ENCODE results near the gene ZRSR2. TPM values are rescaled to one million over a fixed set of nuclear protein-coding genes. Genes with fewer than 3 reads are reported as not detected.
"Not testable (repeated sequence)": the region's sequence is repeated elsewhere in the genome, so short reads cannot be mapped to it uniquely, and the experiment has no call there.

The ZRSR2 gene, protein sequence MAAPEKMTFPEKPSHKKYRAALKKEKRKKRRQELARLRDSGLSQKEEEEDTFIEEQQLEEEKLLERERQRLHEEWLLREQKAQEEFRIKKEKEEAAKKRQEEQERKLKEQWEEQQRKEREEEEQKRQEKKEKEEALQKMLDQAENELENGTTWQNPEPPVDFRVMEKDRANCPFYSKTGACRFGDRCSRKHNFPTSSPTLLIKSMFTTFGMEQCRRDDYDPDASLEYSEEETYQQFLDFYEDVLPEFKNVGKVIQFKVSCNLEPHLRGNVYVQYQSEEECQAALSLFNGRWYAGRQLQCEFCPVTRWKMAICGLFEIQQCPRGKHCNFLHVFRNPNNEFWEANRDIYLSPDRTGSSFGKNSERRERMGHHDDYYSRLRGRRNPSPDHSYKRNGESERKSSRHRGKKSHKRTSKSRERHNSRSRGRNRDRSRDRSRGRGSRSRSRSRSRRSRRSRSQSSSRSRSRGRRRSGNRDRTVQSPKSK
- 10 to 100 TPM; 16.5 to 17.2 TPM for total RNA-seq

DNA sequence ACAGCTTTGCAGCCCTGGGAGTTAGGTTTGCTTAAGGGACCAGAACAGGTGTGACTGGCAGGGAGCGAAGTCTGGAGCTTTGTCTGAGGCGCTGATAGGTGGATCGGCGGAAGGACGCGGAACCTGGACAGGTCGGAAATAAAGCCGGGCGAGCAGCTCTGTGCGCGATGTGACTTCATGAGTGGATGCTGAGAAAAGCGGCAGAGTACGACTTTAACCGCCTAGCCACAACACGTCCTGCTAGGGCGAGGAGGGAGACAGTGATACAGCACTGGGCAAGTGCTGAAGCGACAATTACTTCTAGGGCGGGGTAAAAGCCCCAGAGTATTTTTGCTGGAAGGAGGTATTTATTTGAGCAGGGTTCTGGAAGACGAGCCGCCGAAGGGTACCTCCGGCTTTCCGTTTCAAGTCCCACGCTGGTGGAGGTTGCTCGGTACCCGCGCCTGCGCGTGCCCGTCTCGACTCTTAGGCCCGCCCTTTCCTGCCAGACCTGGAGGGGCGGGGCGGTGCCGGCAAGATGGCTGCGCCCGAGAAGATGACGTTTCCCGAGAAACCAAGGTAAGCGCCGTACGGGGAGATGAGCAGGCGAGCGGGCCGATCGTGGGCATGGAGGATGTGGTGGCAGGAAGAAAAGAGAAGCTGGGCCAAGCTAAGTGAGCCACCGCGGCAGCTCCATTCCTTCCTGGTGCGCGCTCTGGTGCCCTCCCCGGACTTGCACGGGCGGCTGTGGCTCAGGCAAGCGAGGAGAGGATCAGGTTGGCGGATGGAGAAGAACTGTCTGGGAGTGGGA is at the start of gene ZRSR2:
Gene ZRSR2 (plus strand): TSS at position 506 of the 790 bp plus-strand sequence. CDS start 12 bp downstream, at position 518.
- CTCF ChIA-PET, result interaction anchor here (0.6 to 1.7 kb wide), 4 partner anchors 26 to 594 kb away, joined by 3 to 6 read pairs (median 4); partner anchors contain the start of gene CA5B

DNA sequence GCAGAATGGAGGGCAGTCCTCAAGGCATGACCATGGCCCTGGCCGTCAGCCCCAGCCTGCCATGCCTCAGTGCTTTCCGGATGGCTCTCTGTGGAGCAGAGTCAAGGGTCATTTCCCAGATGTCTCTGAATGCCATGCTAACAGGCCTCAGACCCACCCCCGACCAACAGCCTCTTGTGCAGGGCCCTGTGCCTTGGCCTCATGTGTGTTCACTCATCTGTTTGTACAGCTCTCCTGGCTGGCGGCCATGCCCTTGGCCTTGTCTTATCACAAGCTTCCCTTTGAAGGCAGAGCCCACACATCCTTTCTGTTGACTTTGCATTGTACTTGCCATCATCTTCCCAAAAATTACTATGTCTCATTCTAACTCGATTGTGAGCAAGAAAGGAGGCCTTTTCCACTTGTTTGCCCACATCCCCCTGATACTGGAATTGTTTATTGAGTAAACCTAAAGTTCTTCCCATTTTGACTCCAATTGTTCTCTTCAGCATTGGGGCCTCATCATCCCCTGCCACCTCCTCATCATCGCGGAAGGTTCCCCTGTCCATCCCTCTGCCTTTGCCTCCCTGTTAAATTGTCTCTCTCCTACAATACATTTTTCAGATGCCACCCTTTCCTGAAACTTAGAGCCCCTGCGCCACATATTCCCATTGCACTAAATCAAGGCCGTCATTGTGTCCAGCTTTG is 46.0 kb upstream of the ZRSR2 start:
- H3K27ac Mint-ChIP-seq, result no peak overlapping the region
- no peak for DNase-seq
- POLR2A ChIA-PET, result no interaction called here
- H3K36me3 Mint-ChIP-seq (ENCODE audit: low read depth), result peaks cover 39% of the 10 kb centered on the region
- CTCF ChIA-PET, result no interaction called here
- no peak overlapping the region for H3K4me3 Mint-ChIP-seq
- H3K27me3 Mint-ChIP-seq, result no peaks in the 10 kb centered on the region
- H3K9me3 Mint-ChIP-seq, result no peaks in the 10 kb centered on the region
- H3K4me1 Mint-ChIP-seq, result peaks cover 43% of the 10 kb centered on the region

More for the DNA sequence above, at the start of gene ZRSR2:
- no peak within 1 kb of the TSS for H3K27ac Mint-ChIP-seq
- DNase-seq, result peak; percentile 88
- no peaks in the 10 kb centered on the region for H3K9me3 Mint-ChIP-seq
- peaks cover 12% of the 10 kb centered on the region for H3K36me3 Mint-ChIP-seq (ENCODE audit: low read depth)
- POLR2A ChIA-PET, result interaction anchor here (0.8 to 0.9 kb wide), 2 partner anchors 52 to 65 kb away, joined by 3 read pairs; partner anchors contain the start of genes AP1S2 and CA5B
- H3K4me1 Mint-ChIP-seq, result peaks cover 29% of the 10 kb centered on the region
- H3K4me3 Mint-ChIP-seq, result no peak within 1 kb of the TSS
- H3K27me3 Mint-ChIP-seq, result no peaks in the 10 kb centered on the region

DNA sequence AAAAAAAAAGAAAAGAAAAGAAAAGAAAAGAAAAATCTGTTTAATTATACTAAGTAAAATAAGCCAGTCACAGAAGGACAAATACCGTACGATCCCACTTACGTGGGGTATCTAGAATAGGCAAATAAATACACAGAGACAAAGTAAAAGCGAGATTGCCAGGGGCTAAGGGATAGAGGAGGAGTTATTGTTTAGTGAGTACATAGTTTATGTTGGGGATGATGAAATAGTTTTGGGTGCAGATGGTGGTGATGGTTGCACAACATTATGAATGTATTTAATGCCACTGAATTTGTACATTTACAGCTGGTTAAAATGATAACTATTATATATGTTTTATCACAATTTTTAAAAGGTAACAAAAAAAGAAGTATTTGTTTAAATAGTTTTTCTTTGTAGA is 45.1 kb upstream of the ZRSR2 start:
- no peaks in the 10 kb centered on the region for H3K27me3 Mint-ChIP-seq
- DNase-seq, result no peak
- CTCF ChIA-PET, result interaction anchor here (1.0 to 1.1 kb wide), 2 partner anchors 14 to 26 kb away, joined by 3 read pairs; no protein-coding TSS in a partner anchor
- peaks cover 43% of the 10 kb centered on the region for H3K4me1 Mint-ChIP-seq
- H3K27ac Mint-ChIP-seq, result no peak overlapping the region
- H3K4me3 Mint-ChIP-seq, result no peak overlapping the region
- H3K36me3 Mint-ChIP-seq (ENCODE audit: low read depth), result peaks cover 45% of the 10 kb centered on the region
- no peaks in the 10 kb centered on the region for H3K9me3 Mint-ChIP-seq
- POLR2A ChIA-PET, result no interaction called here

DNA sequence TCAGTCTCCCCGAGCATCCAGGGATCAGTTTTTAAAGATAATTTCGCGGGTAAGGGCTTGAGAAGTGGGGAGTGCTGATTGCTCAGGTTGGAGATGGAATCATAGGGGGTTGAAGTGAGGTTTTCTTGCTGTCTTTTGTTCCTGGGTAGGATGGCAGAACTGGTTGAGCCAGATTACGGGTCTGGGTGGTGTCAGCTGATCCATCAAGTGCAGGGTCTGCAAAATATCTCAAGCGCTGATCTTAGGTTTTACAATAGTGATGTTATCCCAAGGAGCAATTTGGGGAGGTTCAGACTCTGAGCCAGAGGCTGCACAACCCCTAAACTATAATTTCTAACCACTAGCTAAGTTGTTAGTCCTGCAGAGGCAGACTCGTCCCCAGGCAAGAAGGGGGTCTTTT is 43.6 kb upstream of the ZRSR2 start:
- H3K27me3 Mint-ChIP-seq, DNase-seq, POLR2A ChIA-PET, H3K4me3 Mint-ChIP-seq, CTCF ChIA-PET, H3K9me3 Mint-ChIP-seq: not testable (repeated sequence)
- H3K36me3 Mint-ChIP-seq (ENCODE audit: low read depth), result peaks cover 48% of the 10 kb centered on the region
- peaks cover 53% of the 10 kb centered on the region for H3K4me1 Mint-ChIP-seq
- H3K27ac Mint-ChIP-seq, result peak overlapping the region; percentile 5

DNA sequence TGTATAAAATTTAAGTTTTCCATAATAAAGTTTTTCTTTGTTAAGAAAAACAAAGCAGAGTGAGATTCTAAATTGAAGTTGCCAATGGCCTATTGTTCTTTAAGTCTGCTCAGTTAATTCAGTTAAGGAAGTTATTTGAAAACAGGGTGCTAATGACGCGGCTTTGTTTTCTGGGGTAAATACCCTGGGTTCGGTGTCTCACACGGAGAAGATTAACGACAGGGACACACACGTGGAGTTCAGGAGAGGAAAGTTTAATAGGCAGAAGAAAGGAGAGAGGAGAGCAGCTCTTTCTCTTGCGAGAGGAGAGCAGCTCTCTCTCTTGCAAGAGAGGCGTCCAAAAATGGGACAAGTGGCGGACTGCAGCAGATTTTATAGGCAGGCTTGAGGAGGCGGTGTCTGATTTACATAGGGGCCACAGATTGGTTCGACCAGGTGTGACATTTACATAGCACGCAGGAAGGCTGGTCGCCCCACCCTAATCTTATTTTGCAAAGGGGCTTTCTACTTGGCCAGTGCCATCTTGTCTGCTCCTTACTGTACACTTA is 42.6 kb upstream of the ZRSR2 start:
- CTCF ChIA-PET, result interaction anchor here (1.2 kb wide), 1 partner anchor 14 kb away, joined by 3 read pairs; no protein-coding TSS in a partner anchor
- Mint-ChIP-seq H3K4me1 (peaks cover 59% of the 10 kb centered on the region), H3K27ac (no peak overlapping the region), H3K36me3 (ENCODE audit: low read depth) (peaks cover 45% of the 10 kb centered on the region), H3K9me3 (no peaks in the 10 kb centered on the region), H3K27me3 (no peaks in the 10 kb centered on the region), H3K4me3 (no peak overlapping the region)
- no peak for DNase-seq
- POLR2A ChIA-PET, result no interaction called here

DNA sequence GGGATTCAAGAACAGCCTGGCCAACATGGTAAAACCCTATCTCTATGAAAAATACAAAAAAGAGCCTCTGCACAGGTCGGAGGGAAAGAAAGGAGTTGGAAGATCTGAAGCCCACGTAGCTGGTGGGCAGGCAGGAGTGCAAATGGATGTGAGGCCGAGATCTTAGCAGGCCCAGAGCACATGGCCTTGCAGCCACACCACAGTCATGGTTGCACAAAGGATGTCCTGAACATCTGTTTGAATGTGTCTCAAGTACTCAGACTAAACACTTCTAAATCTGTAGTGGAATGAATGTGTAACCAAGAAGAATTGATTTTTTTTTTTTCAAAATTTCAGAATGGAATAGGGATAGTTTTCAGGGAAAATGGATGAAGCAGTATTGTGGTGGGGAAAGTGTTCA is 41.4 kb upstream of the ZRSR2 start:
- Mint-ChIP-seq H3K27ac (peak overlapping the region; percentile 93), H3K27me3 (no peaks in the 10 kb centered on the region), H3K4me3 (no peak overlapping the region), H3K4me1 (peaks cover 59% of the 10 kb centered on the region), H3K36me3 (ENCODE audit: low read depth) (peaks cover 43% of the 10 kb centered on the region), H3K9me3 (no peaks in the 10 kb centered on the region)
- ChIA-PET CTCF (interaction anchor here (0.7 to 1.5 kb wide), 2 partner anchors 11 to 67 kb away, joined by 4 to 9 read pairs; partner anchors contain the start of gene CA5B), POLR2A (no interaction called here)
- DNase-seq, result no peak

DNA sequence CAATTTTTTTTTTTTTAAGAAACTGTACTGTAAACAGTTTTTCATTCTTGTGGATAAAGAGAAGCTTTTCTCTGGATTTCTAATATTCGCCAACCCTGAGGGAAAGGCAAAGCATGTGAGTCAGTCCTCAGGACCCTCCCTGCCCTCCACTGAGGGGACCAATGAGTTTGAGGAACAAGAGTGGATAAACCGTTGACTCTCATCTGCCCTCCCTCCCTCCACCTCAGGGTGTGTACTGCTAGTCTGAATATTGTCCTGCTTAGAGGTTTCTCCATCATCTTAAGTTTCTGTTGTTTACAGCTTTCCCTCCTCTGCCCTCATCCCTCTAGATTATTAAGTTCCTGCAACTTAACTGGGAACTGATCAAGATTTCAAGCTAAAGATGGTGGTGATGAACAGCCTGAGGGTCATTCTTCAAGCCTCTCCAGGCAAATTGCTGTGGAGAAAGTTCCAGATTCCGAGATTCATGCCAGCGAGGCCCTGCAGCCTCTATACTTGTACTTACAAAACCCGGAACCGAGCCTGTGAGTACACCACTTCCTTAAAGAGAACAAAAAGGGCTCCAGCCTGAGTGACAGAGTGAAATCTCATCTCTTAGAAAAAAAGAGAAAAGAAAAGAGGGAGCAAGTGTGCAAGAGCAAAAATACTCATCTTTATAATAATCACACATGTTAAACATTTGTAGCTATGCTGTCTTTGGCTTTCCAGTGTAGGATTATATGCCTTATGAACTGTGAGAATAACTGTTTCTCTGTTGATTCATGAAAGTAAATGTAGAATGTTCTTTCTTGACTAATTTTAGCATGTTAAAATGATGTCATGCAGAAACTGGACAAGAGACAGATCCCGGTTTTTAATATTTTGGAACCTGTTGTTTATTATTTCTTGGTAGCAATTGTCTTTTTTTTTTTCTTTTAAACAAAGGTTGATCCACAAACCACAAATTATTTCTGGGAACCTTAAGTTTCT is 40.4 kb upstream of the ZRSR2 start:
- ChIA-PET CTCF (interaction anchor here (0.7 to 1.5 kb wide), 3 partner anchors 12 to 66 kb away, joined by 4 to 9 read pairs (median 6); partner anchors contain the start of gene CA5B), POLR2A (interaction anchor here (1.0 kb wide), 1 partner anchor 75 kb away, joined by 3 read pairs; no protein-coding TSS in a partner anchor)
- H3K4me3 Mint-ChIP-seq, result peak overlapping the region; percentile 65
- peaks cover 39% of the 10 kb centered on the region for H3K36me3 Mint-ChIP-seq (ENCODE audit: low read depth)
- H3K27ac Mint-ChIP-seq, result peak overlapping the region; percentile 93
- DNase-seq, result peak; percentile 49
- peaks cover 61% of the 10 kb centered on the region for H3K4me1 Mint-ChIP-seq
- H3K27me3 Mint-ChIP-seq, result no peaks in the 10 kb centered on the region
- no peaks in the 10 kb centered on the region for H3K9me3 Mint-ChIP-seq

DNA sequence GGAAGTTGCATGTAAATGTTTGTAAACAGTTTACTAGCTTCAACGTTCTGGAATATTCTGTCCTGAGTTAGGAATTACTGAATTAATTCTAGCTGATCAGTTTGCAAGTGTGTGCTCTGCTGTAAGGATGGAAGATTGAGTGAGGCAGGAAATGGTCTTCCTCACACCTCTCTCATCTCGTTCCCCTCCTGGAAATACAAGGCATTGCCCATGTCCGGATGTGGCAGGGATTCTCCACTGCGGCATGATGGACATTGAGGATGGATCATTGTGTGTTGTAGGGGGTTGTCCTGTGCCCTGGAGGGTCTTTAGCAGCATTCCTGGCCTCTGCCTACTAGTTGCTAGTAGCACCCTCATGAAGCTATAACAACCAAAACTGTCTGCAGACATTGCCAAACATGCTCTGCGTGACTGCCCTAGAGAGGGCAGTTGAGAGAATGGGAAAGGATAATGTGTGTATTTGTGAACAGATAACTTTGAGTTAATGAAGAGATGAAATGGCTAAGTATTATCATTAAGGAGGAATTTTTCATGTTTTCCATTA is 39.6 kb upstream of the ZRSR2 start:
- peaks cover 61% of the 10 kb centered on the region for H3K4me1 Mint-ChIP-seq
- H3K9me3 Mint-ChIP-seq, result no peaks in the 10 kb centered on the region
- peak overlapping the region; percentile 93 for H3K27ac Mint-ChIP-seq
- peaks cover 39% of the 10 kb centered on the region for H3K36me3 Mint-ChIP-seq (ENCODE audit: low read depth)
- POLR2A ChIA-PET, result interaction anchor here (1.0 kb wide), 1 partner anchor 76 kb away, joined by 3 read pairs; no protein-coding TSS in a partner anchor
- no peaks in the 10 kb centered on the region for H3K27me3 Mint-ChIP-seq
- peak; percentile 15 for DNase-seq
- H3K4me3 Mint-ChIP-seq, result peak overlapping the region; percentile 65
- CTCF ChIA-PET, result interaction anchor here (1.3 kb wide), 1 partner anchor 12 kb away, joined by 6 read pairs; the partner anchor contains the start of gene CA5B

DNA sequence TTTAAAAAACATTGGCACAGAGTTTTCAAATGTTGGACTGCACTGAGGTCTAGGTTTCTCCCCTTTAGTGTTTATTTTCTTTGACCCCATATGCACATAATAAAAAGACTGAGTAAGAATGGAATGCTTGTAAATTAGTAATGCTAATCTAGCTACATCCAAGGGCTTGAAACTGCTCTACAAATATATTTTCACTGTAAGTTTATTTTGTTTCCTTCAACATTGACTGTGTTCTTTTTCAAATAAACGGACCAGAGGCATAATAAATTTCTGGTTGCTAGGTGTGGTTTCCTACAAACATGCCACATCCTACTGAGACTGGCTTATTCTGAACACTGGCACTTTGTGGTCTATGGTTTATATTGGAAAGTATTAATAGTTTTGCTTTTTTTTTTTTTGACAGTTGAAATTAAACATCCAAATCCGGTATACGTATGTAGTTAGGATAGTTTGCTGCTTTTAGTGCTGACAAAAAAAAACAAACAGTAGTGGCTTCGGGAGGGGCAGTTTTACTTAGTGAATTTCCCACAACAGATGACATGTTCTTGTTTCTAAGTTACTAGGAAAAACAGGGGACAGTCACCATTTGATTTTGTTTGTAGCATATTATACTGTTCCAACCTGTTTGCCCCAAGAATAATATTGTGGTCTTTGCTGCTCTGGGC is 39.0 kb upstream of the ZRSR2 start:
- H3K27me3 Mint-ChIP-seq, result no peaks in the 10 kb centered on the region
- H3K4me1 Mint-ChIP-seq, result peaks cover 66% of the 10 kb centered on the region
- H3K4me3 Mint-ChIP-seq, result peak overlapping the region; percentile 65
- no peaks in the 10 kb centered on the region for H3K9me3 Mint-ChIP-seq
- H3K36me3 Mint-ChIP-seq (ENCODE audit: low read depth), result peaks cover 44% of the 10 kb centered on the region
- peak; percentile 44 for DNase-seq
- H3K27ac Mint-ChIP-seq, result peak overlapping the region; percentile 93
- ChIA-PET CTCF (interaction anchor here (1.3 kb wide), 1 partner anchor 13 kb away, joined by 6 read pairs; the partner anchor contains the start of gene CA5B), POLR2A (interaction anchor here (1.0 kb wide), 1 partner anchor 76 kb away, joined by 3 read pairs; no protein-coding TSS in a partner anchor)

DNA sequence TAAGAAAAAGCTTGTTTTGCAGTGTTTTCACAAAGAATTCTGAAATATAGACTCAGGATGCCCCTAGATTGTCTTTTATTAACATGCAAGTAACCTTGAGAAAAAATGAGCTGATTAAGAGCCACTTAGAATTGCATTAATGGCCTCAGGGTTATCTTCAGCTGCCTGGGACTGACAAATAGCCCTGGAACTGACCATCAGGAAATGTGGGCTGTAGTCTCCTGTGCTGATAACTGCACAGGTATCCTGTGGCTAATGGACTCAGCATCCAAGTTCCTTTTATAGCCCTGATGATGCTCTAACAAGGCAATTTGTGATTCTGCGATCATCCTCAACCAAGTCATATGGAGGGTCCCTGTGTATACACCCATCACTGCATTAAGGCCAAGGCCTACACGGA is 35.2 kb upstream of the ZRSR2 start:
- no peaks in the 10 kb centered on the region for H3K9me3 Mint-ChIP-seq
- no peaks in the 10 kb centered on the region for H3K27me3 Mint-ChIP-seq
- no peak overlapping the region for H3K27ac Mint-ChIP-seq
- CTCF ChIA-PET, result no interaction called here
- H3K4me3 Mint-ChIP-seq, result no peak overlapping the region
- POLR2A ChIA-PET, result no interaction called here
- no peak for DNase-seq
- peaks cover 60% of the 10 kb centered on the region for H3K4me1 Mint-ChIP-seq
- peaks cover 22% of the 10 kb centered on the region for H3K36me3 Mint-ChIP-seq (ENCODE audit: low read depth)
